ENCODE results near the gene MYLK.

MYLK gene

GRCh38 chr3:123637841-123638240, 246.3 kb downstream of the MYLK start:
- DNase-seq, result no peak

- no peak for DNase-seq
These were observed 247.0 kb downstream of the MYLK start for GRCh38 chr3:123637131-123637530.

DNA sequence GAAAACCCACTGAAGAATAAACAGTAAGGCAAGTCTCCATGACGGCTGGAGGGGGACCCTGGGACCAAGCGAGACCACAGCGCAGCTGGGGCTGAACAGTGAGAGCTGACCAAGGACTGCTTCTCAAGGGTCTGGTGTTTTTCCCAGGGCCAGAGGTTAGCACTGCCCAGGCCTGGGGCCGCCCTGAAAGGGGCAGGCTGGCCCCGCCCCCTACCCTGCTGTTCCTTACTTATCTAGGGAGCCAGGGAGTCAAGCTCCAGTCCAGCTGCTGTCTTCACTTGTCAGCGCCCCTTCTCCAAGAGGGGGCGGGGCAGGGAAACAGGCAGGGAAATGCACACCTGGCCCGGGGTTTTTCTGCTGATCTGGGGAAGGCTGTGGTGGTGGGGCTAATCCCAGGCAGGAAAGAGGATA, 247.7 kb downstream of the MYLK start:
- no peak for DNase-seq

DNA sequence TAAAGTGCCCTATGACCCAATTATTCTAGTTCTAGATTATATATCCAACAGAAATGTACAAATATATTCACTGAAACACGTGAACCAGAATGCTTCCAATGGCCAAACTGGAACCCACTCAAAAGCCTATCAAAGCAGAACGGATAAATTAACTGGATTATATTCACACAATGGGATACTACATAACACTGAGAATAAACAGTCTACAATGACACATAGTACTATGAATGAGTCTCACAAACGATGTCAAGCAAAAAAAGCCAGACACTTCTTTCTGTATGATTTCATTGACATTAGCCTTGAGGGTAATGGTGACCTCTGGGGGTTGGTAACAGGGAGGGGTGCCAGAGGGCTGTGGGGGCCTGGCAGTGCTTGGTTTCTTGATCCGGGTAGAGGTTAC, 248.4 kb downstream of the MYLK start:
- no peak for DNase-seq

GRCh38 chr3:123635217-123635616, 248.9 kb downstream of the MYLK start:
- DNase-seq, result no peak

GRCh38 chr3:123634149-123635051, 249.7 kb downstream of the MYLK start:
- no peak for DNase-seq

- DNase-seq, result no peak
These were observed 250.6 kb downstream of the MYLK start for GRCh38 chr3:123633530-123633929.

GRCh38 chr3:123632161-123632655, 251.9 kb downstream of the MYLK start:
- no peak for DNase-seq

DNA sequence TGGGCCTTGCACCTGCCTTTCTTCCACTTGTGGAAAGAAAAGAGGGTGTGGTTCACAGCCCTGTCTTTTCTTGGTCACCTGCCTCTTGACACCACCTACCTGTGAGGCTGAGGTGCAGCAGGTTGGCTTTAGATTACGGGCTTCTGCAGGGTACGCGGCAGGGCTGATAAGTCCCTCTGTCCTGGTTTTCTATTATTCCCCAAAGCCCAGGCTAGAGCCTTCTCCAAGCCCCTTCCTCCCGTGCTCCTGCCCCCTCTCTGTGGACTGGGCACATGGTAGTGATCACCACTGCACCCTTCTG, 254.4 kb downstream of the MYLK start:
- no peak for DNase-seq

- DNase-seq, result no peak
These were observed 255.0 kb downstream of the MYLK start for GRCh38 chr3:123628996-123629746.

GRCh38 chr3:123627673-123628670, 256.2 kb downstream of the MYLK start:
- DNase-seq, result no peak

GRCh38 chr3:123626881-123627280, 257.3 kb downstream of the MYLK start:
- DNase-seq, result no peak

DNA sequence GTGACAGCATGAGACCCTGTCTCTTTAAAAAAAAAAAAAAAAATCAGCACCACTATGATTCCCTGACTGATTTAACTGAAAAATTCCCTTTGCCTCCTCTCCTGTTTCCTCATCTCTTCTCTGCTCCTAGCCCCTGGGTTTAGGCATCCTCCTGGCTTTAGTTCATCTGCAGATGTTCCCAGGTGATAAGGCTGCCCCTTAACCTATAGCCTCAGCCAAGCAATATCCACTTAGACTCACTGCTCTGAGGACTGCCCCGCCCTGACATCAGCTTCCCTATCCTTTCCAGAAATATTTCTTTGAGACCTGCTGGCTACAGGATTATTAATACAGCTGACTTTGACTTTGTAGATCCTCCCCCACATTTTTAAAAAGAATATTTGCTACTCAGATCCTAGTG, 259.8 kb downstream of the MYLK start:
- DNase-seq, result no peak

DNA sequence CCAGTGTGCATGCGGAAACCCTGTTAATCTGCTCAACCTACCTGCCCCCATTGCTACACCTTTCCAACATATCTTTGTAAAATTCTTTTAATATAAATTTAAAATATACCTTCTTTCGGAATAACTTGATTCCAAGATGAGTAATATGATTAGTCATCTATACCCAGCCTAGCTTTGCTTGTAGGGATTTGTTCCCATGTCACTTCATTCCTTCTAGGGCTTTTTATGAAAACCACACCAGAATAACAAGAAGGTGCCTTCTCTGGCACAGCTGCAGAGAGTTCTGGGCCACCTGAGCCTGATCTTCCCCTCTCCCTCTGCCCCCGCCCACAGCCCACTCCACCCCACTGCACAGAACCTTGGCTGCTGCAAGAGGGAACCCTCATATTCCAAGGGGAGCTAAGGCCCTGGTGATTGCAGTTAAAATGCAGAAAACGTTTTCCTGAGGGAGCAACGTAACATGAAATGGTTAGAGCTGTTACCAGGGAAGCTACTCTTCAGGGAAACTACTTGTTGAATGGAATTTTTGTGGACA, 260.7 kb downstream of the MYLK start:
- no peak for DNase-seq

DNA sequence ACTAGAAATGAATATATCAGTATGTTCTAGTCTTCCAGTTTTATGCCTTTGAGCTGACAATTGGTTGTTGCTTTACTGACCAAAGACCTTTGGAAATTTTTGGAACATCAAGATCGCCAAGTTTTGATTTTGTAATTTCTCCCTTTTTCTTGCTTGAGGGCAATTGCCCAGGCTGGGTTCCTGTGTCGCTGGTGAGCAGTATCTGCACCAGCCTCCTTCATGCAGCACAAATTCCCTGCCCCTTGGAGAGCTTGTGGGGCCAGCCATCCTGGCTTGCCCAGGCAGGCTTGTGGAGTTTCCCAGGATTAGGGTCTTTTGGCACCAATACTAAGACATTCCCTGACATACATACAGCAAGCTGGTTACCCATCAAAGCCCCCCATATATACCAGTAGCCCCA, 261.4 kb downstream of the MYLK start:
- DNase-seq, result no peak

DNA sequence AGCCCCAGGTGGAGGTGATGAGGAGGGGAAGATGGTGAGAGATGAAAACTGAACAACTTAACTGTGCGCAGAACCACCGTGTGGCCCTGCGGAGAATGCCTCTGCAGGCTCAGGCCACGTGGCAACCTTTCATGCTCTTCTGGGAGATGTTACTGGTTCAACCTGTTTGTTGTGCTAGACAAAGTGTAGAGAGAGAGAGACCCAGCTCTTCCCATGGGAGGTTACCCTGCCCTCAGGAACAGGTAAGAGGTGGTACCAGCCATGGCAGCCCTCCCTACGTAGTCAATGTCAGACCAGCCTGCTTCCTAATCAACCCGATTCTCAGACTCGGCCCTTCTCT, 262.3 kb downstream of the MYLK start:
- DNase-seq, result no peak

- DNase-seq, result no peak
These were observed 262.8 kb downstream of the MYLK start for GRCh38 chr3:123621186-123621849.

DNA sequence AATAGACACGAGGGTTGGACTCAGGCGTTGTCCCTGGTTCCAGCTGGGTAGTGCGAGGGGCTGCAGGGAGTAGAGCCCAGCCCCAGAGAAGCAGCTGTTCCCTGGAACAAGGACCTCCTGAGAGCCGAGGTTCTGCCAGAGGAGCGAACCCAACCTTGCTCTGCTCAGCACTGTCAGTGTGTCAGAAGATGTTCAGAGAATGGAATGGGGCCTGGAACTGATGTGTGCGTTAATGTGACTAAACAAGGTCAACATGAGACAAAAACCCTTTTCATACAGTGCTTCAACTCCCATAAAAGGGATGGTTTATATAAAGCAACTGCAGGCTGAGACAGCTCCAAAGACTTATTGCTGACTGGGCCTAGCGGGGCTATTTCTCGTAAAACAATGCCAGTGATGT, 263.8 kb downstream of the MYLK start:
- DNase-seq, result no peak

GRCh38 chr3:123618768-123619484, 265.2 kb downstream of the MYLK start:
- DNase-seq, result peak; percentile 96

GRCh38 chr3:123618076-123618708, 265.9 kb downstream of the MYLK start:
- DNase-seq, result peak; percentile 19

DNA sequence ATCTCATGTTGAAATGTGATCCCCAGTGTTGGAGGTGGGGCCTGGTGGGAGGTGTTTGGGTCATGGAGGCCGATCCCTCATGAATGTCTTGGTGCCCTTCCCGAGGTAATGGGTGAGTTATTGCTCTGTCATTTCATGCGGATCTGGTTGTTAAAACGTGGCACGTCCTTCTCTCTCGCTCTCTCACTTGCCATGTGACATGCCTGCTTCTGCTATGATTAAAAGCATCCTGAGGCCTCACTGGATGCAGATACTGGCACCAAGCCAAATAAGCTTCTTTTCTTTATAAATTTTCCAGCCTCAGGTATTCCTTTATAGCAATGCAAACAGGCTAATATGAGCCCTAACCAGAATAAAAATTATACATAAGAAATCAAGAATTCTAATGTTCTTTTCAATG, 267.5 kb downstream of the MYLK start:
- no peak for DNase-seq

Data from suppressor macrophage treated with lipopolysaccharide for 4 hours (primary cell).